Stimulated activated CD4-positive, alpha-beta T cell treated with anti-CD3 and anti-CD28 coated beads, Interleukin-12 subunit alpha, Interleukin-12 subunit beta, amount 100 ng/mL, for 4 hours (primary cell): ENCODE data around the gene PLEKHG5.
"Not testable (repeated sequence)": the region's sequence is repeated elsewhere in the genome, so short reads cannot be mapped to it uniquely, and the experiment has no call there.

ENCODE experiments used
- DNase-seq: peaks from one replicate; pipeline ENCODE4 v3.0.0-alpha.2; 2020

The PLEKHG5 gene

DNA sequence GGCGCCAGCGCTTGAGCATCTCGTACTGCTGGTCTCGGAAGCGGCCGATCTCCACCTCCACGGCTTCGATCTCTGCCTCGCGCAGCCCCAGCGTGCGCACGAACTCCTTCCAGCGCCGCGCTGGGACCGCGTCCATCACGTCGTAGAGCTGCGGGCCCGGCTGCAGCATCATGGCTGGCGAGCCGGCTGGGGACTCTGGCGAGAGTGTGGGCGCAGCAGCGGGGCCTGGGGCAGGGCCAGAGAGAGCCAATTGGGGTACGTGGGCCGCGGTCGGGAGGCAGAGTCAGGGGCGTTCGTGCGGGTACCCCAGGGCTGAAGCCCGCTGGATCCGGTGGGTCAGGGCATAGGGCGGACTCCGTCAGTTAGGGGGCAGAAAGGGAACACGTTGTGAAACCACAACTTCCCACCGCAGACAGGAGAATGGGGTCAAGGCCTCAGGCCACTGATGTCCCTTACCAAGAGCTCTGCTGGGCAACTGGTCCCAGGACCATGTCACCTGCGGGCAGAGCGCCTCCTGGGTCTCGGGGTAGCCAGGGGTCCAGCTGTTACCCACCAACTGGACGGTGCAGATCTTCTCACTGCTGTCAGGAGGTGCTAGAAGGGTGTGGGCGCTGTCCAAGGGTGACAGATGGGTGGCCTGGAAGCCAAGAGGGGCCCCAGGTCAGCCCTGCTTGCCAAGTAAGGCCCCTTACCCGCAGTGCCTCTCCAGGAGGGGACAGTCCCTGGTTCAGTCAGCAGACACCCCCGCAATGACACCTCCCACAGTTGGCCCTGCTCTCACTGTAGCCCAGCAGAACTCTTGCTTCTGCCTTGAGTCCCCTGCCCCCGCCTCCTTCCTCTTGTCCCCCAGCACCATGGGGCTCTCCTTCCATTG is 29.7 kb downstream of the PLEKHG5 start:
- no peak for DNase-seq

- no peak for DNase-seq
Measured at GRCh38 chr1:6461051-6461530, 30.4 kb downstream of the PLEKHG5 start.

DNA sequence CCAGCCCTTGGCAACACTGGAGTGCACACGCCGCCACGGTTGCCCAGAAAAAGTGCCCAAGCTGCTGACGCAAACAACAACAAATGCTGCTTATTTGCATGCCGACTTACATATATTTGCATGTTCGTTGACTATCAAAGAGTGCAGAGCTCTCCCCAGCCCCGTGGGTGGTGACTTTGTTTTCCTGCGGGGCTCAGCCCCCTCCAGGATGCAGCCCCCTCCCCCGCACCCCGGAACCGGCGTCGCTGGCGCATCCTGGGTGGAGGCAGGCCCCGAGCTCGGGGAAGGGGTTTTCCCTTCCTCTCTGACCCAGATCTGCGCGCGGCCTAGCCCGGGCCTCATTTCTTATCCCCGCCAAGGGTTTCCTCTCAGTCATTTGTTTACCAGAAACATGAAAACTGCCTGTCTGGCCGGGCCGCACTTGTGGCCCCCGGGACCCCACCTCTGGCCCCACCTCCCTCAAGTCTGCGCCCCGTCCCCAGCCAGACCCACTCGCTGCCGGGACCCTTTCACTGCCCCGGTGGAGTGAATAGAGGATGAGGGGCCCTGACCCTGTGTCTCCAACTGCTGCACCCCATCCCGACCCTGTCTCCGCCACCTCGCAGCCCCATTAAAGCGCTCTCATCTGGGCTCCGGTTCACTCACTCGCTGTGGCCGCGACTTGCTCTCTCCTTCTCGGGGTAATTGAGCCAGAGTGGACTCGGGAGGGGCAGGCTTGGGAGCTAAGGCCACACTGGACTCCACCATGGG is 31.0 kb downstream of the PLEKHG5 start:
- peak; percentile 82 for DNase-seq

DNA sequence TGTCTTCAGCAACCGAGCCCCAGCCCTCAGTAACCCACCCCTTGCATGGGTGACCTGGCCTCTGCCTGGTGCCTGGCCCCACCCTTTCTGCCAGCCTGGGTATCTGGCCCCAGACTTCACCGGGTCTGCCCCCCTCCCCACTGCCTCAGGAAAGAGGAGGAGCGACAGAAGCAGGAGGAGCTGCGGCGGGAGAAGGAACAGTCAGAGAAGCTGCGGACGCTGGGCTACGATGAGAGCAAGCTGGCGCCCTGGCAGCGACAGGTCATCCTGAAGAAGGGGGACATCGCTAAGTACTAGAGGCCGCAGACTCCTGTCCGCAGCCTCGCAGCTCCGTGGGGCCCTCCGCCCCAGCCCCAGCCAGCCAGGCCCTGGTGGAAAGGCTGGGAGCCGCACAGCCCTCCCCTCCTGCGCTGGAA is 31.6 kb downstream of the PLEKHG5 start:
- no peak for DNase-seq

GRCh38 chr1:6456800-6457466 is 34.5 kb downstream of the PLEKHG5 start:
- DNase-seq = no peak

DNA sequence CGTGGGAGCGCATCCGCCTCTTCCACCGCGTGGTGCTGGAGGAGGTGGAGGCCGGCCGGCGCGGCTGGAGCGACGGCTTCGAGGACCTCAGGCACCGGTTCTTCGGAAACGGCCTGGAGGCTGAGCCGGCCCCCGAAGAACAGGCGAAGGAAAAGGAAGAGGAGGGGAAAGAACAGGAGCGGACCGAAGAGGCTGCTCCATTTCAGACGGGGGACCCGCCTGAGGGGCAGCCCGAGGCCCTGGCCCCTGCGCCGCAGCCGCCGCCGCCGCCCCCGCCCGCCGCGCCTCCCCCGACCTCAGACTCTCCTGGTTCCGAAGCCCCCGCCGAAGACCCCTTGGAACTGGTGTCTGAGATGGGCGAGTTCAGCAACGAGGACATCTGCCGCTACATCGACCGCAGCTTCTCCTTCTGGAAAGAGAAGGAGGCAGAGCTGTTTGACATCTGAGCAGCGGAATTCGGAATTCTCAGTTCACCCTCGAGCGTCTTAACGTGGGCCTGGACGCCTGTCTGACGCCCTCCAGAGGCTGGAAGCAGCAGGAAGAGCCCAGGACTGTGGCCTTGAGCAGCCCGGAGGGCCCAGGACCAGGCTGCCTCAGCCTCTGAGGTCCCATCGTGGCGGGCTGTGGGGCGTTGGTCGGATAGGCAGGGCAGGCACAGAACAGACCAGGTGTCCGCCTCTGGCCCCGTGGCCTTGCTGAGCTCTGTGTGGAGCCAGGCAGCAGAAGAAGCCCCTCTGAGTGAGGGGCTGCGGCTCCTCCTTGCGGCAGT is 35.5 kb downstream of the PLEKHG5 start:
- not testable (repeated sequence) for DNase-seq

DNA sequence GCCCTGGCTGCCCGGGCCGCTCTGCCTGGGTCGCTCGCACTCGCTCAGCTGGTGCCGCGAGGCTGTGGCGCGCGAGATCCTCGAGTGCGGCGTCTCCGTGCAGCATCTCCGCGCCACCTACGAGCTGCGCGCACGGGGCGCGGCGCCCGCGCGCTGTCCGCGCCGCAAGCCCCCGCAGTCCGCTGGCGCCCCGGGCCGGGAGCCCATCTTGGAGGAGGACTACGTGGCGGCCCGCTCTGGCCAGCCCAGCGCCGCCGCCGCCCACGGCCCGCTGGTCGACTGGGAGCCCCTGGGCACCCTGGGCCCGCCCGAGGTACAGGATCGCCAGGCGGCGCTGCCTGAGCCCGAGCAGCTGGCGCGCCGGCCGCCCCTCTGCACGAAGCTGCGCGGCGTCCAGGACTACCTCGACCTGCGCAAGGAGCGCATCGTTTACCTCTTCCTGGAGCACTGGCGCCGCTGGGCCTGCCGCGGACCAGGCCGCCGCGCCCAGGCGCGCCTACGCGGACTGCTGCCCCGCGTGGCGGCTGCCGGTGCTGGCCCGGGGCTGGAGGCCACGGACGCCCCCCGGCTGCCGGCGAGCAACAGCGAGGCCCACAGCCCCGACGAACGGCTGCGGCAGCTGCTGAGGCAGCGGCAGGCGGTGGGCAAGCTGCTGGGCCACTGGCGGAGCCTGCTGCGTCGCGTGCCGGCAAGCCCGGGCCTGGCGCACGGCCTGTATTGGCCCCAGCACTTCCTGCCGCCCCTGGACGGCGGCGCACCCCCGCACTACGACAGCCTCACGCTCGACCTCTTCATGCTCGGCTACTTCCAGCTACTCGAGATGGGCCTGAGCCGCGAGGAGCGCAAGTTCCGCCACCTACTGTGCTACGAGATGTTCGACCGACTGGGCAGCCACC is 36.4 kb downstream of the PLEKHG5 start:
- no peak for DNase-seq

GRCh38 chr1:6453895-6454855 is 37.3 kb downstream of the PLEKHG5 start:
- not testable (repeated sequence) for DNase-seq

- DNase-seq = no peak
Measured at GRCh38 chr1:6450943-6451373, 40.5 kb downstream of the PLEKHG5 start.

GRCh38 chr1:6450486-6450885 is 41.0 kb downstream of the PLEKHG5 start:
- not testable (repeated sequence) for DNase-seq

GRCh38 chr1:6450005-6450450 is 41.4 kb downstream of the PLEKHG5 start:
- DNase-seq = no peak

DNA sequence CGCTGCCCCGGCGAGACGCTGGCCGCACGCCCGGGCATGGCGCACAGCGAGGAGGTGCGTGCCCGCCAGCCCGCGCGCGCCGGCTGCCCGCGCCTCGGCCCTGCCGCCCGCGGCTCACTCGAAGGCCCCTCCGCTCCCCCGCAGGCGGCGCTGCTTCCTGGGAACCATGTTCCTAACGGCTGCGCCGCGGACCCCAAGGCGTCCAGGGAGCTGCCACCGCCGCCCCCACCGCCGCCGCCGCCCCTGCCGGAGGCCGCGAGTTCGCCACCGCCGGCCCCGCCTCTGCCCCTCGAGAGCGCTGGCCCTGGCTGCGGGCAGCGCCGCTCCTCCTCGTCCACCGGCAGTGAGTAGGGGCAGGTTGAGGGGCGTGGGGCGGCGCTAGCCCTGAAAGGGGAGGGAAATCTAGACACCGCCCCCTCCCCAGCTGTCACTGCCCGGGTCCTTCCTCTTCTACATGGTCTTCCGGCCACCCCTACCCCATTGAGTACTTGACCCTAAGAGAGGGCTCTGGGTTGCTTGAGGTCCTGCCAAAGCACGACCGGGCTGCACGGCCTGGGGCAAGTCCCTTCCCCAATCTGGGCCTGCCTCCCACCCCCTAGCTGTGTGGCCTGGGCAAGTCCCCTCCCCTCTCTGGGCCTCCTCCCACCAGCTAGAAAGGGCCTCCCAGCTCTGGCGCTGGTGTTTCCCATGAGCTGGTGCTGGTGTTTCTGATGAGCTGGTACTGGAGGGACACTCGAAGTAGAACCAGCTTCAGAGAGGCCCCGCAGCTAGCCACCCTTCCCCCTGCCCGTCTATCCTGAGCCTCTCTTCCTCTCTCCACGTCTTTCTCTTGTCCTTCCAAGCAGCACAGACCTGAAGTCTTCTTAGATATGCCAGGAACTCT is 42.5 kb downstream of the PLEKHG5 start:
- DNase-seq = no peak

- DNase-seq = no peak
Measured at GRCh38 chr1:6447818-6448748, 43.4 kb downstream of the PLEKHG5 start.

DNA sequence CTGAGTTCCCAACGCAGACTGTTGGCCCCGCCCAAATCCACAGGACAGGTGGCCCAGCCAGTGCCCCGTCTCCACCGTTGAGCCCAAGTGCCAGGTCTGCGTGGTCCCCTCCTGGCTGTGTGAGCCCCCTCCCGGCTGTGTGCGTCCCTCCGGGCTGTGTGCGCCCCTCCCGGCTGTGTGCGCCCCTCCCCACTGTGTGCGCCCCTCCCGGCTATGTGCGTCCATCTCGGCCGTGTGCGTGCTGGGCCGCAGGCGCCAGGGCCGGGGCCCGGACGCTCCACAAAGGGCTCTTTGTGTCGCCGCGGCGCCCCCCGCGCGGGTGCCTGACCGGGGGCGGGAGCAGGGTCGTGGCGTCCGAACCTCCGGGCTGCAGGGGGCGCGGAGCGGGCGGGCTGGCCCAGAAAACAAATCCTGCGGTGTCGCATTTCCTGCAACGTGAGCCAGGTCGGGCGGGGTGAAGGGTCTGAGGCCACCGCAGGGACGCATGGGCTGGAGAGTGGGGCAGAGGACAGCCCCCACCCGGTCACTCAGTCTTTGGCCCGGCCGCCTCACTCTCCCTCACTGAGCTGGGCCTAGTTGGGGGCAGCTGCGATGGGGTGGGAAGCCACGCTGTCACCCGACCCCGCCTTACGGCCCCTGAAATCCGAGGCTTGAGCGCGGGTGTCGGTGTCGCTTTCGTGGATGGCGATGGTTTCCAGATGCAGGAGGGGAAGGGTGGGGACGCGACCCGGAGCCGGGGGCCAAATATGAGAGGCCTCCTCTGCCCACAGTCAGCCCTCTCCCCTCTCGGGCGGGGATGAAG is 44.2 kb downstream of the PLEKHG5 start:
- DNase-seq = no peak

DNA sequence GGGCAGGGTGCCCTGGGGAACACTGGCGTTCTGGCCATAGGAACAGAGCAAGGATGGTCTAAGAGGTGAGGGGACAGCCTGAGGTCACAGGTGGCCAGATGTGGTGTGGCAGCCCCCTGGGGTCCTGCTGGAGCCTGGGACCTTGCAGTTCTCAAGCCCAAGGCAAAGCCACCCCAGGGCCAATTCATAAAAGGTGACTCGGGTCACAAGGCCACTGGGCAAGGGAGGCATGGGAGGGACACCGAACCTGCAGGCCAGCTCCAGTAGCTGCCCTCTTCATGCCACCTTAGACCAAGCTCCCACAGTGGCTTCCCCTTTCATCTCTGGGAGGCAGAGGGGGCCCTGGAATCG is 44.8 kb downstream of the PLEKHG5 start:
- DNase-seq = no peak

DNA sequence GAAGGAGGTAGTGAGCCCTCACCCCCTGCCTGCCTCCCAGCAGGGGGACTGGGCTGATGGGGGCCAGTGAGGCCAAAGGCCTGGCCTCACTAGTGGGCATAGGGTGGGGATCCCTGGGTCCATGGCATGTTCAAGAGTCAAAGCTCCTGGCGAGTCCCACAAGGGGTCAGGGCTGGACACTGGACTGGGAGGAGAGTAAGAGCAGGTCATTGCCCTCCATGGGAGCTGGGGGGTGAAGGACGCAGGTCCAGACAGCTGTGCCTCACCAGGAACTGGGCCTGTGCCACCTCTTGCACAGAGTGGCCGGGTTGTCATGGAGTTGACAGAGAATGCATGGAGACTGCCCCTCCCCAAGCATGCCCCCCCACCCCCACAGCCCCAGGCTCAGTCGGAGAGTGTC is 45.5 kb downstream of the PLEKHG5 start:
- not testable (repeated sequence) for DNase-seq
